ENCODE measurements around the gene TMEM131.
A peak's percentile ranks its signal among the peaks of the same experiment; 100 is the strongest.

The TMEM131 gene

GRCh38 chr2:97926946-97927345 lies 68.8 kb downstream of the TMEM131 start:
- Histone ChIP-seq H3K4me3 (ENCODE audit: insufficient read depth in 1 of 2, low read depth in 1 of 2, low read length in 2 of 2) (no peak overlapping the region), H3K27ac (ENCODE audit: low read length, poor library complexity, severe bottlenecking) (no peak overlapping the region), H2AFZ (ENCODE audit: low read depth, low read length) (no peak overlapping the region), H3K18ac (ENCODE audit: low read depth in 1 of 2, low read length in 2 of 2) (no peak overlapping the region), H3K4ac (ENCODE audit: low read depth in 1 of 2, low read length in 2 of 2) (no peak overlapping the region), H2AK5ac (ENCODE audit: low read length, severe bottlenecking) (no peak overlapping the region), H2BK120ac (ENCODE audit: low read depth, low read length) (no peak overlapping the region), H2BK5ac (ENCODE audit: low read depth, low read length, poor library complexity, severe bottlenecking) (no peak overlapping the region), H2BK12ac (ENCODE audit: low read length in 2 of 2) (no peak overlapping the region), H3K4me1 (ENCODE audit: control insufficient read depth, insufficient read depth, low read depth, low read length) (peaks cover 2% of the 10 kb centered on the region), H3K14ac (ENCODE audit: low read length in 2 of 2) (no peak overlapping the region), H4K91ac (ENCODE audit: low read length) (no peak overlapping the region), H3K9ac (ENCODE audit: low read length) (no peak overlapping the region), H4K8ac (ENCODE audit: low read length) (no peak overlapping the region), H3K27me3 (ENCODE audit: control insufficient read depth in 1 of 2, insufficient read depth in 1 of 2, low read length in 2 of 2) (no peaks in the 10 kb centered on the region), H3K36me3 (ENCODE audit: control insufficient read depth in 1 of 2, insufficient read depth in 2 of 2, low read depth in 1 of 2, low read length in 2 of 2) (peaks cover 10 to 25% of the 10 kb centered on the region in 2 experiments), H3K9me3 (ENCODE audit: control insufficient read depth, low read length) (no peaks in the 10 kb centered on the region), H3K4me2 (ENCODE audit: low read length, poor library complexity, severe bottlenecking) (no peak overlapping the region), H3K79me1 (replicated peaks; ENCODE audit: low read length, poor library complexity, severe bottlenecking) (peaks cover 24% of the 10 kb centered on the region), H3K23ac (ENCODE audit: low read length in 2 of 2) (no peak overlapping the region), H2BK15ac (ENCODE audit: low read depth, poor library complexity, severe bottlenecking) (no peak overlapping the region)
- no CpG with 5 or more reads among the region's 2 CpGs for WGBS
- DNase-seq: no peak

- no peak overlapping the region for H2BK120ac ChIP-seq (ENCODE audit: low read depth, low read length)
- H3K27me3 ChIP-seq (ENCODE audit: control insufficient read depth in 1 of 2, insufficient read depth in 1 of 2, low read length in 2 of 2): no peaks in the 10 kb centered on the region
- WGBS: 97% methylated on average over 4 of the region's 4 CpGs
- no peak overlapping the region for H2BK15ac ChIP-seq (ENCODE audit: low read depth, poor library complexity, severe bottlenecking)
- peaks cover 25% of the 10 kb centered on the region for H3K79me1 ChIP-seq (replicated peaks; ENCODE audit: low read length, poor library complexity, severe bottlenecking)
- no peak overlapping the region for H4K8ac ChIP-seq (ENCODE audit: low read length)
- no peak overlapping the region for H4K91ac ChIP-seq (ENCODE audit: low read length)
- H3K4me1 ChIP-seq (ENCODE audit: control insufficient read depth, insufficient read depth, low read depth, low read length): peaks cover 2% of the 10 kb centered on the region
- no peak overlapping the region for H3K23ac ChIP-seq (ENCODE audit: low read length in 2 of 2)
- H3K4me2 ChIP-seq (ENCODE audit: low read length, poor library complexity, severe bottlenecking): no peak overlapping the region
- H3K27ac ChIP-seq (ENCODE audit: low read length, poor library complexity, severe bottlenecking): no peak overlapping the region
- peaks cover 10 to 42% of the 10 kb centered on the region in 2 experiments for H3K36me3 ChIP-seq (ENCODE audit: control insufficient read depth in 1 of 2, insufficient read depth in 2 of 2, low read depth in 1 of 2, low read length in 2 of 2)
- H2AK5ac ChIP-seq (ENCODE audit: low read length, severe bottlenecking): no peak overlapping the region
- H2BK5ac ChIP-seq (ENCODE audit: low read depth, low read length, poor library complexity, severe bottlenecking): no peak overlapping the region
- no peak overlapping the region for H3K14ac ChIP-seq (ENCODE audit: low read length in 2 of 2)
- no peak overlapping the region for H3K4me3 ChIP-seq (ENCODE audit: insufficient read depth in 1 of 2, low read depth in 1 of 2, low read length in 2 of 2)
- no peak overlapping the region for H3K18ac ChIP-seq (ENCODE audit: low read depth in 1 of 2, low read length in 2 of 2)
- H3K9ac ChIP-seq (ENCODE audit: low read length): no peak overlapping the region
- H3K4ac ChIP-seq (ENCODE audit: low read depth in 1 of 2, low read length in 2 of 2): no peak overlapping the region
- H2AFZ ChIP-seq (ENCODE audit: low read depth, low read length): no peak overlapping the region
- H2BK12ac ChIP-seq (ENCODE audit: low read length in 2 of 2): no peak overlapping the region
- H3K9me3 ChIP-seq (ENCODE audit: control insufficient read depth, low read length): peaks cover 12% of the 10 kb centered on the region
- DNase-seq: no peak
These were observed 71.6 kb downstream of the TMEM131 start for GRCh38 chr2:97924194-97924593.

- peaks cover 9 to 39% of the 10 kb centered on the region in 2 experiments for H3K36me3 ChIP-seq (ENCODE audit: control insufficient read depth in 1 of 2, insufficient read depth in 2 of 2, low read depth in 1 of 2, low read length in 2 of 2)
- no peak overlapping the region for H2BK15ac ChIP-seq (ENCODE audit: low read depth, poor library complexity, severe bottlenecking)
- H3K27me3 ChIP-seq (ENCODE audit: control insufficient read depth in 1 of 2, insufficient read depth in 1 of 2, low read length in 2 of 2): no peaks in the 10 kb centered on the region
- H2AFZ ChIP-seq (ENCODE audit: low read depth, low read length): no peak overlapping the region
- peaks cover 20% of the 10 kb centered on the region for H3K9me3 ChIP-seq (ENCODE audit: control insufficient read depth, low read length)
- 95% methylated on average over 3 of the region's 3 CpGs for WGBS
- no peak overlapping the region for H4K8ac ChIP-seq (ENCODE audit: low read length)
- H3K4me3 ChIP-seq (ENCODE audit: insufficient read depth in 1 of 2, low read depth in 1 of 2, low read length in 2 of 2): peak overlapping the region in 1 of 2 experiments; percentile 6
- H3K9ac ChIP-seq (ENCODE audit: low read length): no peak overlapping the region
- no peak overlapping the region for H2AK5ac ChIP-seq (ENCODE audit: low read length, severe bottlenecking)
- no peak overlapping the region for H3K4ac ChIP-seq (ENCODE audit: low read depth in 1 of 2, low read length in 2 of 2)
- no peak overlapping the region for H3K27ac ChIP-seq (ENCODE audit: low read length, poor library complexity, severe bottlenecking)
- no peak overlapping the region for H3K14ac ChIP-seq (ENCODE audit: low read length in 2 of 2)
- H4K91ac ChIP-seq (ENCODE audit: low read length): no peak overlapping the region
- no peak overlapping the region for H2BK12ac ChIP-seq (ENCODE audit: low read length in 2 of 2)
- no peak for DNase-seq
- peaks cover 2% of the 10 kb centered on the region for H3K4me1 ChIP-seq (ENCODE audit: control insufficient read depth, insufficient read depth, low read depth, low read length)
- no peak overlapping the region for H2BK5ac ChIP-seq (ENCODE audit: low read depth, low read length, poor library complexity, severe bottlenecking)
- no peak overlapping the region for H3K18ac ChIP-seq (ENCODE audit: low read depth in 1 of 2, low read length in 2 of 2)
- no peak overlapping the region for H3K4me2 ChIP-seq (ENCODE audit: low read length, poor library complexity, severe bottlenecking)
- H3K23ac ChIP-seq (ENCODE audit: low read length in 2 of 2): no peak overlapping the region
- no peak overlapping the region for H2BK120ac ChIP-seq (ENCODE audit: low read depth, low read length)
- peaks cover 29% of the 10 kb centered on the region for H3K79me1 ChIP-seq (replicated peaks; ENCODE audit: low read length, poor library complexity, severe bottlenecking)
These were observed 75.9 kb downstream of the TMEM131 start for GRCh38 chr2:97919858-97920257.

GRCh38 chr2:97918818-97919217 lies 76.9 kb downstream of the TMEM131 start:
- no peak overlapping the region for H2AFZ ChIP-seq (ENCODE audit: low read depth, low read length)
- H3K27ac ChIP-seq (ENCODE audit: low read length, poor library complexity, severe bottlenecking): no peak overlapping the region
- WGBS: 96% methylated on average over 3 of the region's 4 CpGs
- no peak overlapping the region for H2BK120ac ChIP-seq (ENCODE audit: low read depth, low read length)
- no peak for DNase-seq
- H3K36me3 ChIP-seq (ENCODE audit: control insufficient read depth in 1 of 2, insufficient read depth in 2 of 2, low read depth in 1 of 2, low read length in 2 of 2): peaks cover 0 to 31% of the 10 kb centered on the region in 2 experiments
- no peak overlapping the region for H2BK15ac ChIP-seq (ENCODE audit: low read depth, poor library complexity, severe bottlenecking)
- H2BK5ac ChIP-seq (ENCODE audit: low read depth, low read length, poor library complexity, severe bottlenecking): no peak overlapping the region
- H3K23ac ChIP-seq (ENCODE audit: low read length in 2 of 2): no peak overlapping the region
- no peak overlapping the region for H2AK5ac ChIP-seq (ENCODE audit: low read length, severe bottlenecking)
- no peak overlapping the region for H3K14ac ChIP-seq (ENCODE audit: low read length in 2 of 2)
- no peak overlapping the region for H4K8ac ChIP-seq (ENCODE audit: low read length)
- no peak overlapping the region for H4K91ac ChIP-seq (ENCODE audit: low read length)
- H3K4me2 ChIP-seq (ENCODE audit: low read length, poor library complexity, severe bottlenecking): no peak overlapping the region
- no peak overlapping the region for H3K9ac ChIP-seq (ENCODE audit: low read length)
- no peak overlapping the region for H2BK12ac ChIP-seq (ENCODE audit: low read length in 2 of 2)
- H3K4me3 ChIP-seq (ENCODE audit: insufficient read depth in 1 of 2, low read depth in 1 of 2, low read length in 2 of 2): no peak overlapping the region
- no peak overlapping the region for H3K18ac ChIP-seq (ENCODE audit: low read depth in 1 of 2, low read length in 2 of 2)
- H3K9me3 ChIP-seq (ENCODE audit: control insufficient read depth, low read length): peaks cover 20% of the 10 kb centered on the region
- no peaks in the 10 kb centered on the region for H3K27me3 ChIP-seq (ENCODE audit: control insufficient read depth in 1 of 2, insufficient read depth in 1 of 2, low read length in 2 of 2)
- H3K4ac ChIP-seq (ENCODE audit: low read depth in 1 of 2, low read length in 2 of 2): no peak overlapping the region
- H3K79me1 ChIP-seq (replicated peaks; ENCODE audit: low read length, poor library complexity, severe bottlenecking): peaks cover 22% of the 10 kb centered on the region
- peaks cover 2% of the 10 kb centered on the region for H3K4me1 ChIP-seq (ENCODE audit: control insufficient read depth, insufficient read depth, low read depth, low read length)
